22Rv1 (cell line): ENCODE results near the gene F3.

Source experiments
- H3K27ac ChIP-seq: fragments of 450-650 bp; 2 replicates; pipeline ENCODE4 v1.5.1; 2017
- CTCF ChIP-seq: fragments of 450-650 bp; IDR thresholded peaks from 2 replicates; pipeline ENCODE4 v1.5.1; 2017; ENCODE audit warnings: mild to moderate bottlenecking
- ZFX ChIP-seq: fragments of 450-650 bp; IDR thresholded peaks from 2 replicates; pipeline ENCODE4 v1.6.1; 2017; ENCODE audit warnings: antibody characterized with exemption, borderline replicate concordance

The F3 gene

GRCh38 chr1:94486990-94487389 is 54.6 kb downstream of the F3 start:
- TF ChIP-seq ZFX, result no peak
- no peak for TF ChIP-seq CTCF
- no peak overlapping the region for H3K27ac ChIP-seq

GRCh38 chr1:94481473-94481933 is 60.1 kb downstream of the F3 start:
- TF ChIP-seq ZFX (no peak), CTCF (peak; percentile 91)
- H3K27ac ChIP-seq, result no peak overlapping the region

GRCh38 chr1:94479682-94480081 is 61.9 kb downstream of the F3 start:
- H3K27ac ChIP-seq, result no peak overlapping the region
- TF ChIP-seq CTCF (no peak), ZFX (no peak)
